GM13976 (cell line): ENCODE results near the gene RYK.
"Not testable (repeated sequence)": the region's sequence is repeated elsewhere in the genome, so short reads cannot be mapped to it uniquely, and the experiment has no call there.

Experiments used
- DNase-seq: peaks from one replicate; pipeline ENCODE4 v3.0.0; 2012; ENCODE audit warnings: low spot score
- in situ Hi-C: fragments of 300-500 bp; cut with MboI; formaldehyde crosslinking; loops from one replicate; pipeline ENCODE4 v1.12.0; 2022; ENCODE audit warnings: low sequenced_read_pairs, mixed read lengths, inconsistent platforms; ENCODE audit not compliant: unreplicated experiment
- TF ChIP-seq, protein P1 (sequence below): IDR thresholded peaks from 2 replicates; pipeline ENCODE4 v1.5.1; 2012; ENCODE audit warnings: borderline replicate concordance, mild to moderate bottlenecking; ENCODE audit not compliant: insufficient read depth; ENCODE audit errors: extremely low read depth, missing control alignments, control extremely low read depth

The RYK gene

DNA sequence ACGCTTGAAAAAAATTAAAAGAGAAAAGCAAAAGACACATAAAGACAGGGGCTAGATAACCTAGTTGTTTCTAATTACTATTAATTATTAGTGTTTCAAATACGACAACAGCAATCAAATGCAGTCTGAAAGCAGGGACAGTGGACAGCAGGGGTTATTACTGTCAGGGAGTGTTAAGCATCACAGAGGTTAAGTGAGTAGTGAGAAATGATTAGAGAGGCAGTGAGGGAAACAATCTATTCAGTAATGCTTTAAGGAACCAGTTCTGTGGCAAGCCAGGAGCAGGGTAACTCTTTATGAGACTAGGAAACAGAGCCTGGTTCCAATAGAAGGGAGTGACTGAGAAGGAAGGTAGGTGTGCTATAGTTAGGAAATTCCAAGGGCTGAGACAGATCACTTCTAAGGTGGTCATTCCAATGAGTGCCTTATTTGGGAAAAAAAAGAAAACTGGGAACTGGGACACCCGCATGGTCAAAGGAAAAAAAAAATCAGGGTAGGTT is 15.0 kb downstream of the RYK start:
- TF ChIP-seq, protein P1, sequence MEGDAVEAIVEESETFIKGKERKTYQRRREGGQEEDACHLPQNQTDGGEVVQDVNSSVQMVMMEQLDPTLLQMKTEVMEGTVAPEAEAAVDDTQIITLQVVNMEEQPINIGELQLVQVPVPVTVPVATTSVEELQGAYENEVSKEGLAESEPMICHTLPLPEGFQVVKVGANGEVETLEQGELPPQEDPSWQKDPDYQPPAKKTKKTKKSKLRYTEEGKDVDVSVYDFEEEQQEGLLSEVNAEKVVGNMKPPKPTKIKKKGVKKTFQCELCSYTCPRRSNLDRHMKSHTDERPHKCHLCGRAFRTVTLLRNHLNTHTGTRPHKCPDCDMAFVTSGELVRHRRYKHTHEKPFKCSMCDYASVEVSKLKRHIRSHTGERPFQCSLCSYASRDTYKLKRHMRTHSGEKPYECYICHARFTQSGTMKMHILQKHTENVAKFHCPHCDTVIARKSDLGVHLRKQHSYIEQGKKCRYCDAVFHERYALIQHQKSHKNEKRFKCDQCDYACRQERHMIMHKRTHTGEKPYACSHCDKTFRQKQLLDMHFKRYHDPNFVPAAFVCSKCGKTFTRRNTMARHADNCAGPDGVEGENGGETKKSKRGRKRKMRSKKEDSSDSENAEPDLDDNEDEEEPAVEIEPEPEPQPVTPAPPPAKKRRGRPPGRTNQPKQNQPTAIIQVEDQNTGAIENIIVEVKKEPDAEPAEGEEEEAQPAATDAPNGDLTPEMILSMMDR = no peak
- in situ Hi-C loops = no loop called here
- no peak for DNase-seq

DNA sequence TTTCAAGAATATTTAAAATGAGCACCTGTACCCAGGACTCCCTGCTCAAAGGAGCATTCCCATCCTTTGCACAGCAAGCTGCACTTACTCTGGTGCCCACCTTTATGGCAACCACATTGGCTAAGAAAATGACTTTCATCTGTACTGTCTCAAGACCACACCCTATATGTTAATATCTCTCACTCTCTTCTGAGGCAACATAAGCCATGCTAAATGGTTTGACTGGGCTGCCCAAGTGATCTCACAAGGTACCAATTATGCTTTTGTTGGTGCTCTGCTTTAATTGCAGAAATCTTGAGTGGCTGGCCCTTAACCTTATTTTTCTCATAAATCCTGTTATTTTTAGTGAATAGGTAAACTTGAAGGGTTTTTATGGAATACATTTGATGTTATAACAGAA is 17.7 kb downstream of the RYK start:
- TF ChIP-seq, protein P1 = no peak
- in situ Hi-C loops = no loop called here
- no peak for DNase-seq

DNA sequence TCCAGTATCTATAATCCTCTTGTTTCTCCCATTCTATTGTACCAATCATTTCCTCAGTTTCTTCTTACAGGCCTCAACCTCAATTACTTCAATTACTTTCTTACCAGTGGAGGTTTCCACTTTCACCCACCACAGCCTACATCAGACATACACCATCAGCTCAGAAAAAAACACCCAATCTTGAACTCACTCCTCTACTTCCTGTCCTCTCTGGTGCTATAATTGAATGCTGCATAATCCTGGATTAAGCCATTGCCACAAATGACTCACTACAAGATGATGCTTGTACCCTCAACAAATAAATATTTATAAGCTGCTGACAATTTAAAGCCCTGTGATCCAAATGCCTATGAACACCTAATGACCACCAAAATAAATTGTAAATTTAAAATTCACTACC is 18.5 kb downstream of the RYK start:
- in situ Hi-C loops = no loop called here
- DNase-seq = no peak
- TF ChIP-seq, protein P1 = no peak

DNA sequence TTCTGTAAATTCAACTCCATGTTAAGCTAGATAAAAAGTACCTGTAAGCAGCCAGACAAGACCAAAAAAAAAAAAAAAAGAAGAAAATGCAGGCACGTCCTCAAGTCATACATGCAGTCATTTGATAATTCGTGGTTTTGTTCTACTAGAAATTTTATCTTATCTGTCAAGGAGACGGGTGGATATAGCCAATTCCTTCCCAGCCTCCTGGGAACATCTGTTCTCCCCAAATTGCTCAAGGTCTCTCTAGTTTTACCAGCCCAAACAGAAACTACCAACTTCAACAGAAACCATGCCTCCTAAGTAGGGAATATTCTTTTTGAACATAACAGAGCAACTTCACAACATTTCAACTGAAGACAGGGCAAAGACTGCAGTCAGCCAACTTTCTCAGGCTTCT is 19.5 kb downstream of the RYK start:
- in situ Hi-C loops = no loop called here
- no peak for DNase-seq
- TF ChIP-seq, protein P1 = no peak

DNA sequence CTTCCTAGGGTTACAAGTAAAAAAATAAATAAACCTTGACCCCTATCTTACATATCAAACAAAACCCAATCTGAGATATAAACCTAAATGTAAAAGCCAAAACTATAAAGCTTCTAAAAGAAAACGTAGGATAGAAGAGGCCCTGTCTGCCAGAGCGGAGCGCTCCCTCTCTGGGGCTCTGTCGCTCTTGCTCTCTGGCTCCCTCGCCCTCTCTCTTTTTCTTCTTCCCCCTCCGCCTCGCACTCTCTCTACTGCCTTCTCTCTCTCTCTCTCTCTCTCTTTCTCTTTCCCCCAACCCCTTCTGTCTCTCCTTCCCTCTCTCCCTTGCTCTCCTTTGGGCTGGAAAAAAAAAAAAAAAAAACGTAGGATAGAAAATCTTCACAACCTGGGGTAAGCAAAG is 21.6 kb downstream of the RYK start:
- no peak for DNase-seq
- in situ Hi-C loops = no loop called here
- TF ChIP-seq, protein P1 = no peak

DNA sequence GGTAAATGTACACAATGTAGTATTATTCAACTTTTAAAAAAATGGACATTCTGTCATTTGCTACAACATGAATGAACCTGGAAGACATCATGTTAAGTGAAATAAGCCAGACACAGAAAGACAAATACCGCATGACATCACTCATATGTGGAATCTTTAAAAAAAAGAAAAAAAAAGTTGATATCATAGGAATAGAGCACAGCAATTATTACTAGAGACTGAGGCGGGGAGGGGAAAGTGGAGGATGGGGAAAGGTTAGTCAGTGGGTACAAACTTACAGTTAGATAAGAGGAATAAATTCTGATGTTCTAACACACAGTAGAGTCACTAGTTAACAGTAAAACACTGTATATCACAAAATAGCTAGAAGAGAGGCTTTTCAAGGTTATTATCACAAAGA is 22.2 kb downstream of the RYK start:
- no peak for DNase-seq
- in situ Hi-C loops = no loop called here
- TF ChIP-seq, protein P1 = no peak

DNA sequence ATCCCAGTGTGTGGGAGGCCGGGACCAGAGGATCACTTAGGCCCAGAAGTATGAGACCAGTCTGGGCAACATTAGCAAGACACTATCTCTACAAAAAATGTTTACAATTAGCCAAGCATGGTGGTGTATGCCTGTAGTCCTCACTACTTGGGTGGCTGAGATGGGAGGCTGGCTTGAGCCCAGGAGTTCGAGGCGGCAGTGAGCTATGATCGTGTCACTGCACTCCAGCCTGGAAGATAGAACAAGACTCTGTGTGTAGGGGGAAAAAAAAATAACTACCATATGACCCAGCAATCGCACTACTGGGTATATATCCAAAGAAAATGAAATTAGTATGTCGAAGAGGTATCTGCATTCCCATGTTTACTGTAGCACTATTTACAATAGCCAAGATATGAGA is 22.6 kb downstream of the RYK start:
- no peak for DNase-seq
- TF ChIP-seq, protein P1 = no peak
- in situ Hi-C loops = no loop called here

DNA sequence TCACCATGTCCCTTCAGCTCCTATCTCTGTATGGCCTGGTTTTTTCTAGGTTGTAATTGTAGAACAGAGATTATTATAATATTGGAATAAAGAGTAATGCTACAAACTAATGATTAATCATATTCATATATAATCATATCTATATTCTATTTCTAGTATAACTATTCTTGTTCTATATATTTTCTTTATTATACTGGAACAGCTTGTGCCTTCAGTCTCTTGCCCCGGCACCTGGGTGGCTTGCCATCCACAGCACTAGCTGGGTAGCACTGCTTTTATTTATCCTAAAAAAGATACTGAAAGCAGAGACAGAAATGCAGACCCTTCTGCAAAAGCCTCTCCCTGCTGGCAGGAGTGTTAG is 25.9 kb downstream of the RYK start:
- DNase-seq = not testable (repeated sequence)

More for the DNA sequence above, 25.9 kb downstream of the RYK start:
- in situ Hi-C loops = not testable (repeated sequence)
